Measurements from ENCODE around the gene C5orf58.

The C5orf58 gene

DNA sequence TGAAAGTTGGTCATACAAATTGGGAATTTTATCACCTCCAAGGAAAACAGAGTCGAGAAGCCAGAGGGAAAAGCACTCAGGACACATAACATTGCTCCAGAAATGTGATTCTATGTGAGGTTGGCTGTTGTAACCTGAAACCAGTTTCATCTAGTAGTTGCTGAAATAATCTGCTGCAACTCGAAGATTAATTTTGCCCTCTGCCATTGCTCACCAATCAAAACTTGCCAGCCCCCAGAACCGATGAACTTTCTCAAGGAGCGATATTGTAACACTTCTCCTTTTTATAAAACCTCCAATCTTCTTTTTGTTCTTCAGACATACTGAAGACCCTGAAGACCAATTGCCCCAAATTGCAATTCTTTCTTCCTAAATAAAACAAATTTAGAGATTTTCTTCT lies 31.1 kb downstream of the C5orf58 start:
- Histone ChIP-seq H4K20me1 (ENCODE audit: insufficient read depth, low read length) (no peaks in the 10 kb centered on the region), H3K4me1 (ENCODE audit: low read length) (peaks cover 30% of the 10 kb centered on the region), H3K4me2 (ENCODE audit: low read length) (no peak overlapping the region), H3K9ac (ENCODE audit: low read length) (no peak overlapping the region), H3K36me3 (replicated peaks; ENCODE audit: low read depth, low read length) (no peaks in the 10 kb centered on the region), H3K27me3 (ENCODE audit: low read depth, low read length) (peaks cover 74% of the 10 kb centered on the region), H3K9me3 (ENCODE audit: insufficient read depth, low read length) (no peaks in the 10 kb centered on the region), H3K4me3 (ENCODE audit: low read length) (no peak overlapping the region), H3K27ac (ENCODE audit: low read length) (no peak overlapping the region), H2AFZ (ENCODE audit: low read depth, low read length) (no peak overlapping the region), H3K79me2 (ENCODE audit: low read length) (no peaks in the 10 kb centered on the region)
- no peak for TF ChIP-seq EZH2phosphoT487 (IDR thresholded peaks at IDR 0.05; ENCODE audit: low read depth)
- TF ChIP-seq, protein P1, sequence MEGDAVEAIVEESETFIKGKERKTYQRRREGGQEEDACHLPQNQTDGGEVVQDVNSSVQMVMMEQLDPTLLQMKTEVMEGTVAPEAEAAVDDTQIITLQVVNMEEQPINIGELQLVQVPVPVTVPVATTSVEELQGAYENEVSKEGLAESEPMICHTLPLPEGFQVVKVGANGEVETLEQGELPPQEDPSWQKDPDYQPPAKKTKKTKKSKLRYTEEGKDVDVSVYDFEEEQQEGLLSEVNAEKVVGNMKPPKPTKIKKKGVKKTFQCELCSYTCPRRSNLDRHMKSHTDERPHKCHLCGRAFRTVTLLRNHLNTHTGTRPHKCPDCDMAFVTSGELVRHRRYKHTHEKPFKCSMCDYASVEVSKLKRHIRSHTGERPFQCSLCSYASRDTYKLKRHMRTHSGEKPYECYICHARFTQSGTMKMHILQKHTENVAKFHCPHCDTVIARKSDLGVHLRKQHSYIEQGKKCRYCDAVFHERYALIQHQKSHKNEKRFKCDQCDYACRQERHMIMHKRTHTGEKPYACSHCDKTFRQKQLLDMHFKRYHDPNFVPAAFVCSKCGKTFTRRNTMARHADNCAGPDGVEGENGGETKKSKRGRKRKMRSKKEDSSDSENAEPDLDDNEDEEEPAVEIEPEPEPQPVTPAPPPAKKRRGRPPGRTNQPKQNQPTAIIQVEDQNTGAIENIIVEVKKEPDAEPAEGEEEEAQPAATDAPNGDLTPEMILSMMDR (IDR thresholded peaks at IDR 0.05; ENCODE audit: low read depth, low read length) = no peak

DNA sequence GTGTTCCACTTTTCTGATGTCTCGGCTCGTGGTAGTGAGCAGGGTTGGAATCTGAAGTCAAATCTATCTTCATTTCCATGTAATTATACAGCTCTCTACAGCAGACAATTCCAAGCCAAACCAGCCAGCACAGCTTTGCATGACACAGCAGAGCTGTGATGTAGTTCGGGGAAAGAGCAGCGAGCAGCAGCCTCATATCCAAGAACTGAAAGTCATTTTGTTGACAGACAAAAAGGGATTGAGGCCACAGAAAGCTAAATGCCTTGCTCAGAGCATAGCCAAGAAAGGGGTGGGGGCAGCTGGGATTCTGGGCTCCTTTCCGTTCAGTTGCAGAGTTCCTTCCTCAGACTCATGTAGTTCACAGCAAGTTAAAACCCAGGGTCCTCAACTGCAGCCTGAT lies 32.7 kb downstream of the C5orf58 start:
- Histone ChIP-seq H2AFZ (ENCODE audit: low read depth, low read length) (no peak overlapping the region), H3K36me3 (replicated peaks; ENCODE audit: low read depth, low read length) (no peaks in the 10 kb centered on the region), H4K20me1 (ENCODE audit: insufficient read depth, low read length) (no peaks in the 10 kb centered on the region), H3K27ac (ENCODE audit: low read length) (no peak overlapping the region), H3K9me3 (ENCODE audit: insufficient read depth, low read length) (no peaks in the 10 kb centered on the region), H3K27me3 (ENCODE audit: low read depth, low read length) (peaks cover 60% of the 10 kb centered on the region), H3K4me2 (ENCODE audit: low read length) (no peak overlapping the region), H3K4me1 (ENCODE audit: low read length) (peaks cover 37% of the 10 kb centered on the region), H3K4me3 (ENCODE audit: low read length) (no peak overlapping the region), H3K79me2 (ENCODE audit: low read length) (no peaks in the 10 kb centered on the region), H3K9ac (ENCODE audit: low read length) (no peak overlapping the region)
- no peak for TF ChIP-seq EZH2phosphoT487 (IDR thresholded peaks at IDR 0.05; ENCODE audit: low read depth)
- TF ChIP-seq, protein P1 (IDR thresholded peaks at IDR 0.05; ENCODE audit: low read depth, low read length) = no peak

DNA sequence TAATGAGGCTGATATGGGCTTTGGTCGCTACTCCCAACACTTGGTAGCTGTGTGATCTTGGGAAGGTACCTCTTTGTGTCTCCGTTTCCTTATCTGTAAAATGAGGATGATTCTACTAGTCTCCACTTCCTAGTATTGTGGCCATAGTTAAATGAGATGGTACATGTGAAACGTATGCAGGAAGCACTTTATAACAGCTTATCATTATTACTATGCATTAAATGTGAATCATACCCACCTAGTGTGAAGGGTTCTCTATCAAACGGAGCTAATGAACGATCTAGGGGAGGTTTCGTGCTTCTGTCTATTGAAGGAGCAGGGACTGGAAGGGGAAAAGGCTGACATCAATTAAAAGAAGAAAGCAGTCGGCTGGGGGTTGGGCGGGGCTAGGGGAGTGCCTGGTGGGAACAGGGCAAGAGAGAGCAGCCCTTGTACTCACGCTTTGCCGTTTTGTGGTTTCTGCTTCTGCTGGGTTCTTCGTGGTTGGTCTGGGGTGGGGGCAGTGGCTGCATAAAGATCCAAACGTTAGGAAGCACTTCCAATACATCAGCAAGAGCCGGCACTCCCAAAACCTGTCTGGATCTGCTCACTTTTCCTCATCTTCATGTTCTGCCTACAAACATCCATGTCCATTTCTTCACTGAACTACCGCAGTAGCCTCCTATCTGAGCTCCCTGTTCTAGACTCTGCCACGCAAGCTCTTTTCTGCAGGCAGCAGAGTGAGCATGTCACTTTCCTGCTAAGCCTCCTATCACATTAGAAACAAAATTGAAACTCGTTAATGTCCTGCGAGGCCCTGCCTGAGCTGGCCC lies 34.0 kb downstream of the C5orf58 start:
- Histone ChIP-seq H4K20me1 (ENCODE audit: insufficient read depth, low read length) (no peaks in the 10 kb centered on the region), H3K4me3 (ENCODE audit: low read length) (peak overlapping the region; percentile 67), H3K4me2 (ENCODE audit: low read length) (peak overlapping the region; percentile 75), H2AFZ (ENCODE audit: low read depth, low read length) (no peak overlapping the region), H3K9me3 (ENCODE audit: insufficient read depth, low read length) (no peaks in the 10 kb centered on the region), H3K4me1 (ENCODE audit: low read length) (peaks cover 37% of the 10 kb centered on the region), H3K79me2 (ENCODE audit: low read length) (no peaks in the 10 kb centered on the region), H3K36me3 (replicated peaks; ENCODE audit: low read depth, low read length) (no peaks in the 10 kb centered on the region), H3K27ac (ENCODE audit: low read length) (no peak overlapping the region), H3K9ac (ENCODE audit: low read length) (no peak overlapping the region), H3K27me3 (ENCODE audit: low read depth, low read length) (peaks cover 56% of the 10 kb centered on the region)
- TF ChIP-seq EZH2phosphoT487 (IDR thresholded peaks at IDR 0.05; ENCODE audit: low read depth) = no peak
- TF ChIP-seq, protein P1 (IDR thresholded peaks at IDR 0.05; ENCODE audit: low read depth, low read length) = no peak

DNA sequence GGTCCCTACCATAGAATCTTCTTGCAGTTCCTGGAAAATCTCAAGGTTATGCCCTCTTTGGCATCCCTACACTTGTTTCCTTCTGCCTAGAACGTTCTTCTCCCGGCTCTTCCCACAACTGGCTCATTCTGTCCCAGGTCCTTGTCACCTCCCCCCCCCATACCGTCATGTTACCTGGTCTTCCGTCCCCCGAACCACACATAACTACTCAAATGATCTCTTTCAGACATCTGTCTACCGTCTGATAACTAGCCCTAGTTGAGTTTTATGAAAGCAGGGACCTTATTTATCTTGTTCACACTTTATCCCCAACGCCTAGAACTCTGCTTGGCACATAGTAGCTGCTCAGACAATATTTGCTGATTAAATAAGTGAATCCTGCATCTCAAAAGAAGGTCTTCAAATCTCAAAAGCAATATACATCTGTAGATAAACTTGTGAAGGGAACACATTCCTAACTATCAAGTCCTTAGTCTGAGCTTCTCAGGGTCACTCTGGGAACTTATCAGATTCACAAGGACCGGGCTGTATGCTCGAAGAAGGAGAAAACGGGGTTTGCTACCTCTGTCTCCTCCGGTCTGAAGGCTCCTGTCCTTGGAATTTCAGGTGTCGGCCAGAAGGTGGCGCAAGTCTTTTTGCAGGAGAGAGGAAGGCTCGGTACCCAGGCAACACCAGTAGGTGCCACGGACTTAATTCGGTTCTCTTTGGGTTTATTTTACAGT lies 34.8 kb downstream of the C5orf58 start:
- TF ChIP-seq, protein P1 (IDR thresholded peaks at IDR 0.05; ENCODE audit: low read depth, low read length) = peak; percentile 89
- no peak for TF ChIP-seq EZH2phosphoT487 (IDR thresholded peaks at IDR 0.05; ENCODE audit: low read depth)
- Histone ChIP-seq H3K9ac (ENCODE audit: low read length) (peak overlapping the region; percentile 38), H3K79me2 (ENCODE audit: low read length) (no peaks in the 10 kb centered on the region), H4K20me1 (ENCODE audit: insufficient read depth, low read length) (no peaks in the 10 kb centered on the region), H3K9me3 (ENCODE audit: insufficient read depth, low read length) (no peaks in the 10 kb centered on the region), H2AFZ (ENCODE audit: low read depth, low read length) (peak overlapping the region; percentile 61), H3K27me3 (ENCODE audit: low read depth, low read length) (peaks cover 48% of the 10 kb centered on the region), H3K4me1 (ENCODE audit: low read length) (peaks cover 37% of the 10 kb centered on the region), H3K4me2 (ENCODE audit: low read length) (peak overlapping the region; percentile 75), H3K27ac (ENCODE audit: low read length) (no peak overlapping the region), H3K36me3 (replicated peaks; ENCODE audit: low read depth, low read length) (no peaks in the 10 kb centered on the region), H3K4me3 (ENCODE audit: low read length) (peak overlapping the region; percentile 67)
